WTC11 (cell line): ENCODE results near the gene C1orf174. TPM values are rescaled to one million over a fixed set of nuclear protein-coding genes. Genes with fewer than 3 reads are reported as not detected.

ENCODE experiments used
- ATAC-seq: fragments of 200-7000 bp; cut with Tn5 transposase; 2 replicates; pipeline ENCODE4 v1.10.0; 2021; ENCODE audit warnings: mild to moderate bottlenecking, moderate library complexity
- CTCF ChIA-PET: fragments of 300-600 bp; sonication (Branson Sonifier 250); formaldehyde crosslinking; loops from one replicate; lab custom pipeline; 2021; ENCODE audit warnings: antibody characterized with exemption; lab: Charles Lee
- POLR2A ChIA-PET: fragments of 350-600 bp; sonication (Branson Sonifier 250); formaldehyde crosslinking; loops from one replicate; lab custom pipeline; 2021; ENCODE audit warnings: antibody characterized with exemption; lab: Charles Lee
- DNase-seq: peaks from one replicate; pipeline ENCODE4 v3.0.0; 2021; ENCODE audit warnings: low spot score
- H3K27ac Mint-ChIP-seq: 2 replicates; pipeline ENCODE4 v1.8.0; 2021; ENCODE audit warnings: mixed read lengths
- H3K27me3 Mint-ChIP-seq: 2 replicates; pipeline ENCODE4 v1.8.0; 2021; ENCODE audit warnings: low read depth, mild to moderate bottlenecking, moderate library complexity, mixed read lengths
- H3K36me3 Mint-ChIP-seq: 2 replicates; pipeline ENCODE4 v1.8.0; 2021; ENCODE audit warnings: mixed read lengths
- H3K4me1 Mint-ChIP-seq: 2 replicates; pipeline ENCODE4 v1.8.0; 2022; ENCODE audit warnings: mixed read lengths
- H3K4me3 Mint-ChIP-seq: 2 replicates; pipeline ENCODE4 v1.8.0; 2021; ENCODE audit warnings: mild to moderate bottlenecking, moderate library complexity, mixed read lengths
- H3K9me3 Mint-ChIP-seq: 2 replicates; pipeline ENCODE4 v1.8.0; 2021; ENCODE audit warnings: mixed read lengths
- AR ChIP-seq: fragments of 250-450 bp; sonication (Bioruptor Pico); IDR thresholded peaks from 2 replicates; pipeline ENCODE4 v1.9.0; 2021; ENCODE audit warnings: mild to moderate bottlenecking
- ATF2 ChIP-seq: sonication (generic); formaldehyde crosslinking; IDR thresholded peaks from 2 replicates; pipeline ENCODE4 v1.8.1; 2022; ENCODE audit warnings: low read depth, missing genetic modification reagents, borderline replicate concordance
- CDX4 ChIP-seq: fragments of 250-450 bp; sonication (Bioruptor Pico); IDR thresholded peaks from 2 replicates; pipeline ENCODE4 v1.9.0; 2021; ENCODE audit warnings: moderate library complexity, mild to moderate bottlenecking, inconsistent platforms, borderline replicate concordance
- CREB1 ChIP-seq: sonication (generic); formaldehyde crosslinking; IDR thresholded peaks from 2 replicates; pipeline ENCODE4 v1.8.0; 2023; ENCODE audit warnings: mild to moderate bottlenecking, missing genetic modification reagents
- E2F5 ChIP-seq: sonication (generic); formaldehyde crosslinking; IDR thresholded peaks from 2 replicates; pipeline ENCODE4 v1.8.1; 2022; ENCODE audit warnings: mild to moderate bottlenecking, moderate library complexity, missing genetic modification reagents
- EMX1 ChIP-seq: fragments of 250-450 bp; sonication (Bioruptor Pico); IDR thresholded peaks from 2 replicates; pipeline ENCODE4 v1.8.0; 2021; ENCODE audit warnings: mild to moderate bottlenecking
- FOXP1 ChIP-seq: sonication (generic); formaldehyde crosslinking; IDR thresholded peaks from 2 replicates; pipeline ENCODE4 v1.8.0; 2022; ENCODE audit warnings: missing genetic modification reagents, mild to moderate bottlenecking, moderate library complexity, borderline replicate concordance
- GTF2I ChIP-seq: fragments of 250-450 bp; sonication (Bioruptor Pico); conservative IDR thresholded peaks from 2 replicates; pipeline ENCODE4 v1.4.0; 2021; ENCODE audit warnings: mild to moderate bottlenecking
- IRF2 ChIP-seq: sonication (generic); formaldehyde crosslinking; IDR thresholded peaks from 2 replicates; pipeline ENCODE4 v1.8.0; 2022; ENCODE audit warnings: low read depth, missing genetic modification reagents, borderline replicate concordance
- KAT7 ChIP-seq: sonication (generic); formaldehyde crosslinking; IDR thresholded peaks from 2 replicates; pipeline ENCODE4 v1.8.1; 2023; ENCODE audit warnings: missing genetic modification reagents, mild to moderate bottlenecking, borderline replicate concordance
- MXD4 ChIP-seq: fragments of 250-450 bp; sonication (Bioruptor Pico); IDR thresholded peaks from 2 replicates; pipeline ENCODE4 v1.8.0; 2021; ENCODE audit warnings: mild to moderate bottlenecking, moderate library complexity, borderline replicate concordance
- NFATC4 ChIP-seq: fragments of 250-450 bp; sonication (Bioruptor Pico); IDR thresholded peaks from 2 replicates; pipeline ENCODE4 v1.9.0; 2021; ENCODE audit warnings: mild to moderate bottlenecking
- NFYB ChIP-seq: sonication (generic); formaldehyde crosslinking; conservative IDR thresholded peaks from 2 replicates; pipeline ENCODE4 v1.8.0; 2022; ENCODE audit warnings: low read depth, missing genetic modification reagents
- PRRX2 ChIP-seq: fragments of 250-450 bp; sonication (Bioruptor Pico); IDR thresholded peaks from 2 replicates; pipeline ENCODE4 v1.8.0; 2021; ENCODE audit warnings: mild to moderate bottlenecking
- TP53 ChIP-seq: sonication (generic); formaldehyde crosslinking; IDR thresholded peaks from 2 replicates; pipeline ENCODE4 v1.8.1; 2023; ENCODE audit warnings: mild to moderate bottlenecking, missing genetic modification reagents
- USF1 ChIP-seq: sonication (generic); formaldehyde crosslinking; IDR thresholded peaks from 2 replicates; pipeline ENCODE4 v1.8.0; 2022; ENCODE audit warnings: mild to moderate bottlenecking, missing genetic modification reagents
- ZNF121 ChIP-seq: sonication (generic); formaldehyde crosslinking; IDR thresholded peaks from 2 replicates; pipeline ENCODE4 v1.8.0; 2023; ENCODE audit warnings: missing genetic modification reagents
- ZNF232 ChIP-seq: sonication (generic); formaldehyde crosslinking; IDR thresholded peaks from 2 replicates; pipeline ENCODE4 v1.8.0; 2022; ENCODE audit warnings: mild to moderate bottlenecking, missing genetic modification reagents
- ZNF396 ChIP-seq: fragments of 250-450 bp; sonication (Bioruptor Pico); IDR thresholded peaks from 2 replicates; pipeline ENCODE4 v1.8.0; 2021; ENCODE audit warnings: mild to moderate bottlenecking, moderate library complexity, borderline replicate concordance
- total RNA-seq: library from RNA; stranded (reverse); gene quantifications from 3 replicates; pipeline ENCODE4 v1.2.3, GENCODE V29; 2021

Gene C1orf174
- total RNA-seq, 1 experiment from 2014 or later = 24.2 TPM

- CTCF ChIA-PET = no interaction called here
- ATAC-seq = no peak
- POLR2A ChIA-PET = no interaction called here
- no peak overlapping the region for H3K27ac Mint-ChIP-seq
- no peak overlapping the region for H3K4me3 Mint-ChIP-seq
- H3K9me3 Mint-ChIP-seq = peaks cover 16% of the 10 kb centered on the region
- peaks cover 53% of the 10 kb centered on the region for H3K36me3 Mint-ChIP-seq
- no peak for TF ChIP-seq GTF2I
- no peak for TF ChIP-seq EMX1 (CRISPR knock-in tag)
- no peak for TF ChIP-seq NFYB (CRISPR knock-in tag)
- TF ChIP-seq IRF2 (CRISPR knock-in tag) = no peak
- TF ChIP-seq AR = no peak
- no peak for TF ChIP-seq CDX4 (CRISPR knock-in tag)
- no peak for TF ChIP-seq FOXP1 (CRISPR knock-in tag)
- TF ChIP-seq USF1 (CRISPR knock-in tag) = no peak
- TF ChIP-seq ATF2 (CRISPR knock-in tag) = no peak
- no peak for TF ChIP-seq NFATC4 (CRISPR knock-in tag)
- TF ChIP-seq KAT7 (CRISPR knock-in tag) = no peak
- no peak for TF ChIP-seq PRRX2 (CRISPR knock-in tag)
- TF ChIP-seq TP53 (CRISPR knock-in tag) = no peak
- no peaks in the 10 kb centered on the region for H3K27me3 Mint-ChIP-seq
- DNase-seq = no peak
- no peaks in the 10 kb centered on the region for H3K4me1 Mint-ChIP-seq
Observed at GRCh38 chr1:3874736-3875135, 25.3 kb downstream of the C1orf174 start.

GRCh38 chr1:3872546-3872945, 27.5 kb downstream of the C1orf174 start:
- Mint-ChIP-seq H3K36me3 (peaks cover 46% of the 10 kb centered on the region), H3K27me3 (no peaks in the 10 kb centered on the region), H3K4me3 (no peak overlapping the region), H3K27ac (no peak overlapping the region), H3K4me1 (no peaks in the 10 kb centered on the region), H3K9me3 (peaks cover 8% of the 10 kb centered on the region)
- ChIA-PET POLR2A (no interaction called here), CTCF (no interaction called here)
- no peak for TF ChIP-seq ZNF121 (CRISPR knock-in tag)
- no peak for TF ChIP-seq E2F5
- TF ChIP-seq ZNF396 = no peak
- DNase-seq (no peak), ATAC-seq (no peak)

- no peak overlapping the region for H3K27ac Mint-ChIP-seq
Observed at GRCh38 chr1:3871451-3871805, 28.6 kb downstream of the C1orf174 start.

More at GRCh38 chr1:3871451-3871805, 28.6 kb downstream of the C1orf174 start:
- Mint-ChIP-seq H3K9me3 (peaks cover 11% of the 10 kb centered on the region), H3K36me3 (peaks cover 54% of the 10 kb centered on the region), H3K4me3 (no peak overlapping the region), H3K4me1 (no peaks in the 10 kb centered on the region), H3K27me3 (no peaks in the 10 kb centered on the region)
- CTCF ChIA-PET = no interaction called here
- DNase-seq = no peak
- ATAC-seq = no peak
- POLR2A ChIA-PET = no interaction called here
- TF ChIP-seq ZNF232 = no peak
- TF ChIP-seq CDX4 (CRISPR knock-in tag) = no peak
- TF ChIP-seq MXD4 = no peak
- no peak for TF ChIP-seq CREB1
- TF ChIP-seq ZNF121 (CRISPR knock-in tag) = no peak
